K562 (cell line): ENCODE results near the gene TTC24. TPM values are rescaled to one million over a fixed set of nuclear protein-coding genes. Genes with fewer than 3 reads are reported as not detected.

Experiments
- ATAC-seq: fragments of 200-7000 bp; cut with Tn5 transposase; 3 replicates; pipeline ENCODE4 v1.9.1; 2020; ENCODE audit warnings: moderate library complexity
- BruUV-seq: library from RNA; stranded (reverse); fragments of 400-500 nt; replicated peaks from 2 replicates; lab custom pipeline; 2021; lab: Mats Ljungman, UMichigan
- CTCF ChIA-PET: fragments of 300-600 bp; formaldehyde crosslinking; extraction: SDS; loops from one replicate; lab custom pipeline; 2021; ENCODE audit warnings: low intra/inter-chr PET ratio; lab: Yijun Ruan, JAX
- POLR2A ChIA-PET: fragments of 300-600, 350-650 bp; sonication (Branson Sonifier 250); formaldehyde crosslinking; extraction: SDS; loops from one replicate; lab custom pipeline; 2021; ENCODE audit warnings: antibody characterized with exemption, inconsistent platforms; lab: Yijun Ruan, JAX
- DNase-seq, 4 experiments: peaks; one replicate each; pipeline versions ENCODE4 v3.0.0 to v3.0.0-alpha.2; 2011 to 2018; ENCODE audit warnings: low spot score in 3 of 4, mixed read lengths in 3 of 4; ENCODE audit errors: extremely low read depth in 1 of 4
- FAIRE-seq: peaks from 2 replicates; lab custom pipeline; 2011; peaks lifted over from hg19 to GRCh38; lab: Jason Lieb, UNC
- H2AFZ ChIP-seq: 2 replicates; pipeline ENCODE4 v1.6.0; 2011; ENCODE audit warnings: low read depth, low read length, control low read depth, inconsistent platforms
- H3K27ac ChIP-seq: fragments of 200-600 bp; 3 replicates; pipeline ENCODE4 v1.8.0; 2011; ENCODE audit warnings: low read depth, mild to moderate bottlenecking, control low read depth, inconsistent platforms, low read length, moderate library complexity, mixed read lengths; ENCODE audit errors: extremely low read depth
- H3K27me3 ChIP-seq, 2 experiments: fragments of 300-600 bp in 1 of 2; 2 replicates in 1 of 2; 3 replicates in 1 of 2; pipeline versions ENCODE4 v1.6.0 to v1.8.0; 2011; ENCODE audit warnings: inconsistent platforms in 2 of 2, low read length in 2 of 2, mild to moderate bottlenecking in 1 of 2, mixed read lengths in 1 of 2, moderate library complexity in 1 of 2; ENCODE audit not compliant: control insufficient read depth in 2 of 2, insufficient read depth in 2 of 2
- H3K36me3 ChIP-seq: fragments of 300-600 bp; 3 replicates; pipeline ENCODE4 v1.8.0; 2011; ENCODE audit warnings: mild to moderate bottlenecking, low read length, inconsistent platforms; ENCODE audit not compliant: control insufficient read depth, insufficient read depth
- H3K4me1 ChIP-seq, 2 experiments: fragments of 200-600 bp in 1 of 2; replicated peaks in 1 of 2; 2 replicates in 1 of 2; 3 replicates in 1 of 2; pipeline versions ENCODE4 v1.5.1 to v1.8.0; 2011; ENCODE audit warnings: inconsistent platforms in 2 of 2, low read length in 2 of 2, mild to moderate bottlenecking in 1 of 2, mixed read lengths in 1 of 2, moderate library complexity in 1 of 2; ENCODE audit not compliant: control insufficient read depth in 2 of 2, insufficient read depth in 2 of 2
- H3K4me2 ChIP-seq: 2 replicates; pipeline ENCODE4 v1.6.1; 2011; ENCODE audit warnings: low read length, control low read depth, inconsistent platforms, mixed read lengths; ENCODE audit not compliant: insufficient read depth
- H3K4me3 ChIP-seq: fragments of 200-600 bp; sonication (generic), shearing (Covaris generic); 2 replicates; pipeline ENCODE4 v1.5.1; 2016; ENCODE audit warnings: control low read depth, inconsistent platforms
- H3K79me2 ChIP-seq: fragments of 200-600 bp; 3 replicates; pipeline ENCODE4 v1.8.0; 2011; ENCODE audit warnings: low read length, inconsistent platforms; ENCODE audit not compliant: control insufficient read depth, insufficient read depth
- H3K9ac ChIP-seq, 2 experiments: 2 replicates each; pipeline versions ENCODE4 v1.6.0 to v1.6.1; 2011; ENCODE audit warnings: low read depth in 2 of 2, low read length in 2 of 2, control low read depth in 1 of 2, inconsistent platforms in 1 of 2, mild to moderate bottlenecking in 1 of 2, mixed read lengths in 1 of 2; ENCODE audit not compliant: insufficient read depth in 1 of 2
- H3K9me1 ChIP-seq: one replicate; pipeline ENCODE4 v1.6.0; 2011; ENCODE audit warnings: inconsistent platforms, mild to moderate bottlenecking, low read length, moderate library complexity; ENCODE audit not compliant: control insufficient read depth, insufficient read depth
- H3K9me3 ChIP-seq: replicated peaks from 2 replicates; pipeline ENCODE4 v1.5.1; 2011; ENCODE audit warnings: low read depth, low read length, inconsistent platforms; ENCODE audit not compliant: control insufficient read depth, insufficient read depth
- H4K20me1 ChIP-seq: replicated peaks from 2 replicates; pipeline ENCODE4 v1.6.1; 2011; ENCODE audit warnings: low read length, inconsistent platforms, mixed read lengths; ENCODE audit not compliant: control insufficient read depth, insufficient read depth
- CBFA2T2 ChIP-seq: fragments of 450-650 bp; conservative IDR thresholded peaks from 2 replicates; pipeline ENCODE4 v1.6.1; 2017; ENCODE audit warnings: mild to moderate bottlenecking
- CHD1 ChIP-seq: fragments of 200-600 bp; sonication (generic); IDR thresholded peaks from one replicate; pipeline ENCODE4 v1.6.1; 2012; ENCODE audit warnings: mild to moderate bottlenecking, moderate library complexity, low read length, inconsistent platforms
- FOXK2 ChIP-seq, 2 experiments: fragments of 450-650 bp; IDR thresholded peaks in 1 of 2; conservative IDR thresholded peaks in 1 of 2; 2 replicates each; pipeline ENCODE4 v1.6.1; 2016; ENCODE audit warnings: low read depth in 2 of 2, mild to moderate bottlenecking in 1 of 2
- KLF6 ChIP-seq: fragments of 250-450 bp; sonication (Bioruptor Pico); IDR thresholded peaks from 2 replicates; pipeline ENCODE4 v1.4.0; 2020; ENCODE audit warnings: mild to moderate bottlenecking, moderate library complexity, borderline replicate concordance
- LCOR ChIP-seq: sonication (generic); formaldehyde crosslinking; IDR thresholded peaks from 2 replicates; pipeline ENCODE4 v1.8.0; 2022; ENCODE audit warnings: mild to moderate bottlenecking, missing genetic modification reagents
- MIER1 ChIP-seq: fragments of 450-650 bp; IDR thresholded peaks from 2 replicates; pipeline ENCODE4 v1.6.1; 2016; ENCODE audit warnings: antibody characterized with exemption, mild to moderate bottlenecking, low read depth
- NFIX ChIP-seq: fragments of 250-450 bp; sonication (Bioruptor Pico); IDR thresholded peaks from 2 replicates; pipeline ENCODE4 v1.4.0; 2020; ENCODE audit warnings: low read depth, mild to moderate bottlenecking, moderate library complexity
- POLR2H ChIP-seq: IDR thresholded peaks from 2 replicates; pipeline ENCODE4 v1.6.1; 2016; ENCODE audit warnings: missing genetic modification characterization, low read depth, mild to moderate bottlenecking, control low read depth, missing compliant biosample characterization, moderate library complexity
- SIN3A ChIP-seq, 2 experiments: fragments of 150-350 bp in 1 of 2; IDR thresholded peaks; 2 replicates each; pipeline ENCODE4 v1.6.1; 2011 to 2016; ENCODE audit warnings: borderline replicate concordance in 2 of 2, low read depth in 2 of 2, low read length in 2 of 2, mild to moderate bottlenecking in 2 of 2, moderate library complexity in 2 of 2; ENCODE audit not compliant: control insufficient read depth in 1 of 2
- SREBF1 ChIP-seq: fragments of 150-350 bp; IDR thresholded peaks from 2 replicates; pipeline ENCODE4 v1.6.1; 2014; ENCODE audit warnings: antibody characterized with exemption, low read depth, low read length, borderline replicate concordance
- SUPT5H ChIP-seq: fragments of 450-650 bp; IDR thresholded peaks from 2 replicates; pipeline ENCODE4 v1.6.1; 2016
- ZBTB1 ChIP-seq: sonication (generic); formaldehyde crosslinking; IDR thresholded peaks from 2 replicates; pipeline ENCODE4 v1.8.1; 2023; ENCODE audit warnings: missing genetic modification reagents, low read depth, mild to moderate bottlenecking, borderline replicate concordance
- ZNF133 ChIP-seq: fragments of 250-450 bp; sonication (Bioruptor Pico); IDR thresholded peaks from 2 replicates; pipeline ENCODE4 v1.4.0; 2020; ENCODE audit warnings: mild to moderate bottlenecking
- WGBS: fragments of 100-300 bp; shearing (Covaris generic); methylation state at CpG from one replicate; pipeline ENCODE4 v1.1.6; 2016; ENCODE audit warnings: low coverage, mixed read lengths; ENCODE audit not compliant: insufficient coverage; ENCODE audit errors: missing lambda C conversion rate; 5-methylcytosine and 5-hydroxymethylcytosine counted together
- in situ Hi-C: fragments of 300-500 bp; cut with MboI; formaldehyde crosslinking; loops from 4 replicates; pipeline ENCODE4 v1.15.0; 2018; ENCODE audit warnings: inconsistent platforms, mixed read lengths
- intact Hi-C: fragments of 100-400 bp; cut with micrococcal nuclease; formaldehyde crosslinking; loops from 2 replicates; pipeline ENCODE4 v1.14.2; 2022
- polyA plus RNA-seq, 8 experiments: library from polyadenylated mRNA; depleted of rRNA in 4 of 8; stranded (reverse) in 5 of 8; unstranded in 3 of 8; fragments of >200 nt; fragmentation: Nextera tagmentation in 2 of 8; fragmentation: Illumina TruSeq in 1 of 8; extraction: Ambion mirVana in 2 of 8; extraction: Trizol in 1 of 8; gene quantifications; 2 replicates each; pipeline versions ENCODE4 v1.2.1 to v1.2.3, GENCODE V29; 2011 to 2014; ENCODE audit warnings: inconsistent platforms in 1 of 8, missing spikeins in 1 of 8
- total RNA-seq, 7 experiments: library from RNA; depleted of rRNA in 6 of 7; stranded (reverse); fragments of >200 nt in 6 of 7; fragmentation: Illumina TruSeq in 2 of 7; extraction: Trizol in 2 of 7; gene quantifications; 2 replicates each; pipeline versions ENCODE4 v1.2.1 to v1.2.3, GENCODE V29; 2011 to 2021; ENCODE audit warnings: low replicate concordance in 1 of 7
- TF ChIP-seq, protein P1 (sequence below): fragments of 450-650 bp; IDR thresholded peaks from 2 replicates; pipeline ENCODE4 v1.6.1; 2016; ENCODE audit warnings: low read depth, mild to moderate bottlenecking, moderate library complexity
- TF ChIP-seq, protein P2 (sequence below): fragments of 450-650 bp; IDR thresholded peaks from 2 replicates; pipeline ENCODE4 v1.6.1; 2014; ENCODE audit warnings: low read depth, mild to moderate bottlenecking, moderate library complexity, borderline replicate concordance
- TF ChIP-seq, protein P3 (sequence below): fragments of 250-450 bp; sonication (Bioruptor Pico); IDR thresholded peaks from 2 replicates; pipeline ENCODE4 v1.8.0; 2021; ENCODE audit warnings: borderline replicate concordance, mild to moderate bottlenecking, moderate library complexity; ENCODE audit not compliant: poor library complexity, severe bottlenecking
- TF ChIP-seq, protein P4 (sequence below): fragments of 450-650 bp; formaldehyde crosslinking; IDR thresholded peaks from 2 replicates; pipeline ENCODE4 v1.4.0; 2020; ENCODE audit warnings: mild to moderate bottlenecking, mixed read lengths

Gene TTC24
- total and polyA plus RNA-seq, 9 of the 15 experiments (the other 6 are each of a cell fraction or from before 2014, with no cell fraction given) = not detected

DNA sequence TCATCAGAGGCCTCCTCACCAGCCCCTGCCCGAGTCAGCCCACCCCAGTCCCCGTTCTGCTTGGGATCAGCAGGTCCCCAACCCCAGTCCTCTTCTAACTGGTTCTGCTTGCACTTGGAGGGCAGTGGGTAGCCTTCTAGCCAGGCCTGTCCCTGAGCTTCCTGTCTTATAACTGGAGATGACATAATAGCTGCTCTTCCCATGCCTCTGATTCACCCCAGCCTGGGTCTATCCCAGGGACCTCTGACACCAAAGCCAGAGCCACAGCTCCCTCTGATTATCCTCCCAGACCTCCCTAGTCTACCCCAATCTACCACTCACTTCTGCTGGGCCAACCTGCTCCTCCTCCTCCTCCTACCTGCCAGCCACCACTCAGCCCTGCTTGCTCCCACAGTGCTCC, 38.6 kb upstream of the TTC24 start (continued):
- TF ChIP-seq, protein P1, sequence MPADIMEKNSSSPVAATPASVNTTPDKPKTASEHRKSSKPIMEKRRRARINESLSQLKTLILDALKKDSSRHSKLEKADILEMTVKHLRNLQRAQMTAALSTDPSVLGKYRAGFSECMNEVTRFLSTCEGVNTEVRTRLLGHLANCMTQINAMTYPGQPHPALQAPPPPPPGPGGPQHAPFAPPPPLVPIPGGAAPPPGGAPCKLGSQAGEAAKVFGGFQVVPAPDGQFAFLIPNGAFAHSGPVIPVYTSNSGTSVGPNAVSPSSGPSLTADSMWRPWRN = no peak

DNA sequence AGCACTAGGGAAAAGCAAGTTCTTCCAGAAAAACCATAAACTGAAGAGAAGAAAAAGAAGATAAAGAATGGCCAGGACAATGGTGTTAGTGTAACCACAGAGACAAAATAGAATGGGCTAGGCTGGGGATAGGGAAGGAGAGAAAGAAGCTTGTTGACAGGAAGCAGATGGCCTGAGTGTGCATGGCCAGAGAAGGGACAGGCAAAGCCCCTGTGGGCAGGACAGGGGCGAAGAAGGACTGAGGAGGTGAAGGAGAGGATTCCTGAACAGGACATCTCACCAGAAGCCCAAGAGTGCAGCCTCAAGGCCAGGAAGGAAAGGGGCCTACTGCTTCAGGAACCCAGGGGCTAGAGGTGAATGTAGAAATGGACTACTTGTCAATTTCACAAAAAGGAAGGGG, 36.5 kb upstream of the TTC24 start:
- Histone ChIP-seq H3K9ac (no peak overlapping the region; a peak in 1 of 4 replicates), H3K4me3 (no peak overlapping the region), H3K27ac (no peak overlapping the region), H2AFZ (no peak overlapping the region), H4K20me1 (no peaks in the 10 kb centered on the region; the same call in 1 of the 2 replicates), H3K36me3 (peaks cover 39% of the 10 kb centered on the region), H3K27me3 (no peaks in the 10 kb centered on the region), H3K4me1 (no peaks in the 10 kb centered on the region), H3K9me1 (no peaks in the 10 kb centered on the region), H3K79me2 (no peaks in the 10 kb centered on the region), H3K9me3 (no peaks in the 10 kb centered on the region; the same call in 1 of the 2 replicates), H3K4me2 (no peak overlapping the region)
- intact Hi-C loops = loop anchor here (10.0 kb wide), 1 partner anchor 58 kb away; no protein-coding TSS in a partner anchor
- in situ Hi-C loops = no loop called here
- DNase-seq (no peak), FAIRE-seq (no peak), ATAC-seq (no peak)
- no TSS peak for BruUV-seq
- WGBS = 67% methylated on average over 1 of the region's 1 CpG
- POLR2A ChIA-PET = interaction anchor here (1.0 to 1.5 kb wide), 3 partner anchors 9 to 15 kb away, joined by 3 to 5 read pairs (median 5); no protein-coding TSS in a partner anchor
- CTCF ChIA-PET = no interaction called here
- no peak for TF ChIP-seq SREBF1
- no peak for TF ChIP-seq MIER1
- no peak for TF ChIP-seq ZNF133 (CRISPR knock-in tag)
- TF ChIP-seq, protein P2, sequence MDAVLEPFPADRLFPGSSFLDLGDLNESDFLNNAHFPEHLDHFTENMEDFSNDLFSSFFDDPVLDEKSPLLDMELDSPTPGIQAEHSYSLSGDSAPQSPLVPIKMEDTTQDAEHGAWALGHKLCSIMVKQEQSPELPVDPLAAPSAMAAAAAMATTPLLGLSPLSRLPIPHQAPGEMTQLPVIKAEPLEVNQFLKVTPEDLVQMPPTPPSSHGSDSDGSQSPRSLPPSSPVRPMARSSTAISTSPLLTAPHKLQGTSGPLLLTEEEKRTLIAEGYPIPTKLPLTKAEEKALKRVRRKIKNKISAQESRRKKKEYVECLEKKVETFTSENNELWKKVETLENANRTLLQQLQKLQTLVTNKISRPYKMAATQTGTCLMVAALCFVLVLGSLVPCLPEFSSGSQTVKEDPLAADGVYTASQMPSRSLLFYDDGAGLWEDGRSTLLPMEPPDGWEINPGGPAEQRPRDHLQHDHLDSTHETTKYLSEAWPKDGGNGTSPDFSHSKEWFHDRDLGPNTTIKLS = no peak
- TF ChIP-seq POLR2H (tag) = no peak
- no peak for TF ChIP-seq KLF6 (CRISPR knock-in tag)
- no peak for TF ChIP-seq LCOR (CRISPR knock-in tag)
- no peak for TF ChIP-seq CHD1
- no peak for TF ChIP-seq ZBTB1
- TF ChIP-seq FOXK2 (conservative IDR thresholded peaks at IDR 0.05 in 1 of 2, IDR thresholded peaks at IDR 0.05 in 1 of 2; ENCODE audit: low read depth in 2 of 2) = no peak
- no peak for TF ChIP-seq CBFA2T2
- TF ChIP-seq, protein P3, sequence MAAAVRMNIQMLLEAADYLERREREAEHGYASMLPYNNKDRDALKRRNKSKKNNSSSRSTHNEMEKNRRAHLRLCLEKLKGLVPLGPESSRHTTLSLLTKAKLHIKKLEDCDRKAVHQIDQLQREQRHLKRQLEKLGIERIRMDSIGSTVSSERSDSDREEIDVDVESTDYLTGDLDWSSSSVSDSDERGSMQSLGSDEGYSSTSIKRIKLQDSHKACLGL (CRISPR knock-in tag) = no peak
- TF ChIP-seq, protein P4, sequence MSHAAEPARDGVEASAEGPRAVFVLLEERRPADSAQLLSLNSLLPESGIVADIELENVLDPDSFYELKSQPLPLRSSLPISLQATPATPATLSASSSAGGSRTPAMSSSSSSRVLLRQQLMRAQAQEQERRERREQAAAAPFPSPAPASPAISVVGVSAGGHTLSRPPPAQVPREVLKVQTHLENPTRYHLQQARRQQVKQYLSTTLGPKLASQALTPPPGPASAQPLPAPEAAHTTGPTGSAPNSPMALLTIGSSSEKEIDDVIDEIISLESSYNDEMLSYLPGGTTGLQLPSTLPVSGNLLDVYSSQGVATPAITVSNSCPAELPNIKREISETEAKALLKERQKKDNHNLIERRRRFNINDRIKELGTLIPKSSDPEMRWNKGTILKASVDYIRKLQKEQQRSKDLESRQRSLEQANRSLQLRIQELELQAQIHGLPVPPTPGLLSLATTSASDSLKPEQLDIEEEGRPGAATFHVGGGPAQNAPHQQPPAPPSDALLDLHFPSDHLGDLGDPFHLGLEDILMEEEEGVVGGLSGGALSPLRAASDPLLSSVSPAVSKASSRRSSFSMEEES (CRISPR knock-in tag) = no peak
- TF ChIP-seq SUPT5H = no peak
- no peak for TF ChIP-seq SIN3A (IDR thresholded peaks at IDR 0.05; ENCODE audit: borderline replicate concordance in 2 of 2, control insufficient read depth in 1 of 2, low read depth in 2 of 2, low read length in 2 of 2)
- no peak for TF ChIP-seq NFIX (CRISPR knock-in tag)
